OCI-LY7 (cell line): ENCODE results near the gene ASAH2.

Source experiments
- CTCF ChIP-seq: fragments of 200-600 bp; sonication (generic); conservative IDR thresholded peaks from 2 replicates; pipeline ENCODE4 v1.5.1; 2014; ENCODE audit warnings: mild to moderate bottlenecking, antibody characterized with exemption, low read length, moderate library complexity, mixed read lengths
- EZH2phosphoT487 ChIP-seq: fragments of 200-600 bp; sonication (generic); IDR thresholded peaks from 2 replicates; pipeline ENCODE4 v1.6.1; 2018; ENCODE audit warnings: low read depth, borderline replicate concordance, mild to moderate bottlenecking, mixed run types, antibody characterized with exemption, low read length, moderate library complexity, mixed read lengths

- no peak for TF ChIP-seq CTCF
- no peak for TF ChIP-seq EZH2phosphoT487
These were observed 34.9 kb downstream of the ASAH2 start for GRCh38 chr10:50216418-50216817.
